ENCODE data around the gene CHN2.

The CHN2 gene

GRCh38 chr7:29278337-29279069, 83.9 kb downstream of the CHN2 start:
- TF ChIP-seq TAF1 (IDR thresholded peaks at IDR 0.05; ENCODE audit: borderline replicate concordance, insufficient read depth, low read length): no peak
- TF ChIP-seq POLR2AphosphoS5 (IDR thresholded peaks at IDR 0.05; ENCODE audit: low read depth, low read length): no peak

- TF ChIP-seq POLR2AphosphoS5 (IDR thresholded peaks at IDR 0.05; ENCODE audit: low read depth, low read length): no peak
Measured at GRCh38 chr7:29281782-29282541, 87.4 kb downstream of the CHN2 start.

- no peak for TF ChIP-seq TAF1 (IDR thresholded peaks at IDR 0.05; ENCODE audit: borderline replicate concordance, insufficient read depth, low read length)
- TF ChIP-seq REST (IDR thresholded peaks at IDR 0.05; ENCODE audit: insufficient read depth in 1 of 2, low read depth in 2 of 2, low read length in 2 of 2): no peak
- TF ChIP-seq FOXP2 (optimal IDR thresholded peaks at IDR 0.05; ENCODE audit: borderline replicate concordance, extremely low read depth, extremely low read length, insufficient read depth): no peak
- no peak for TF ChIP-seq POLR2AphosphoS5 (IDR thresholded peaks at IDR 0.05; ENCODE audit: low read depth, low read length)
- TF ChIP-seq SIN3A (IDR thresholded peaks at IDR 0.05; ENCODE audit: borderline replicate concordance, insufficient read depth, low read length): no peak
Measured at GRCh38 chr7:29282819-29283414, 88.3 kb downstream of the CHN2 start.

DNA sequence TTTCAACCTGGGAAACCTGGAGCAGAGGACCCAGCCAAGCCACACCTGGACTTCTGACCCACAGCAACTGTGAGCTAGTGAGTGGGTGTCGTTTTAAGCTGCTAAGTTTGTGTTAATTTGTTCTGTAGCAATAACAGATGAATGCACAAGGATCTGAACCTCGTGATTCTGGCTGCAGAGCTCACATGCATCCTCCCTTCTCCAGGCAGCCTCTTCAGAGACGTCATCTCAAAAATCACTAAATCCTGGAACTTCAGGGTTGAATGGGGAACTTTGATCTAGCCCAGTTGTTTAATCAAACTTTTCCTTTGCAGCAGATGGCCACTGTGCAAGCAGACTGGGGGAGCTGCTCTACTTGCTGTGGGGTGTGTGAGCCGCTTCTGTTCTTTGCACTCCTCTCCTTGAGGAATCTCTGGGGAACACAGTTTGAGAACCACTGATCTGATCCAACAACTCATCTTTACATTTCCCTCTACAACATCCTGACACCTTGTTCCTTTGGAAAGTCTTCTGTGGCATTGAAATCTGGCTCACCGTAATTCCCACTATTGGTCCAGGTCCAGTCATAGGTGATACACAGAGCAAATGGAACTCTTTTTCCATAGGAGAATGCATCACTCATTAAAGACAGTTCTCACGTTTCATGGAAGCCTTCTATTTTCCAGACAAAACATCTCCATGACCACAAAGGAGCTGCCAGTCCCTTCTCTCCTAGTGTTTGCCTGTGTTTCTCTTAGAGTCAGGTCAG, 90.3 kb downstream of the CHN2 start:
- TF ChIP-seq SIN3A (IDR thresholded peaks at IDR 0.05; ENCODE audit: borderline replicate concordance, insufficient read depth, low read length): no peak
- no peak for TF ChIP-seq TAF1 (IDR thresholded peaks at IDR 0.05; ENCODE audit: borderline replicate concordance, insufficient read depth, low read length)
- no peak for TF ChIP-seq POLR2AphosphoS5 (IDR thresholded peaks at IDR 0.05; ENCODE audit: low read depth, low read length)
- no peak for TF ChIP-seq FOXP2 (optimal IDR thresholded peaks at IDR 0.05; ENCODE audit: borderline replicate concordance, extremely low read depth, extremely low read length, insufficient read depth)
- no peak for TF ChIP-seq REST (IDR thresholded peaks at IDR 0.05; ENCODE audit: insufficient read depth in 1 of 2, low read depth in 2 of 2, low read length in 2 of 2)

GRCh38 chr7:29285444-29285793, 90.8 kb downstream of the CHN2 start:
- TF ChIP-seq REST (IDR thresholded peaks at IDR 0.05; ENCODE audit: insufficient read depth in 1 of 2, low read depth in 2 of 2, low read length in 2 of 2): no peak
- TF ChIP-seq TAF1 (IDR thresholded peaks at IDR 0.05; ENCODE audit: borderline replicate concordance, insufficient read depth, low read length): no peak
- no peak for TF ChIP-seq POLR2AphosphoS5 (IDR thresholded peaks at IDR 0.05; ENCODE audit: low read depth, low read length)
- no peak for TF ChIP-seq SIN3A (IDR thresholded peaks at IDR 0.05; ENCODE audit: borderline replicate concordance, insufficient read depth, low read length)
- no peak for TF ChIP-seq FOXP2 (optimal IDR thresholded peaks at IDR 0.05; ENCODE audit: borderline replicate concordance, extremely low read depth, extremely low read length, insufficient read depth)

All from PFSK-1 (cell line).